DMS114 treated with DMSO at 0.1 percent for 48 hours (cell line): ENCODE measurements around the gene SAE1.

ENCODE experiments used
- DNase-seq: peaks from one replicate; lab custom pipeline; 2025; ENCODE audit not compliant: unreplicated experiment; lab: John Stamatoyannopoulos, UW

Gene SAE1

GRCh38 chr19:47158367-47158791 lies 27.7 kb downstream of the SAE1 start:
- DNase-seq = no peak

- no peak for DNase-seq
These were observed 28.4 kb downstream of the SAE1 start for GRCh38 chr19:47158879-47159503.

- no peak for DNase-seq
These were observed 31.3 kb downstream of the SAE1 start for GRCh38 chr19:47161876-47162489.

GRCh38 chr19:47168065-47168464 lies 37.4 kb downstream of the SAE1 start:
- DNase-seq = no peak

- DNase-seq = no peak
These were observed 42.2 kb downstream of the SAE1 start for GRCh38 chr19:47172666-47173455.

GRCh38 chr19:47176071-47176626 lies 45.5 kb downstream of the SAE1 start:
- no peak for DNase-seq

- no peak for DNase-seq
These were observed 46.0 kb downstream of the SAE1 start for GRCh38 chr19:47176627-47177090.

- no peak for DNase-seq
These were observed 49.1 kb downstream of the SAE1 start for GRCh38 chr19:47179653-47180310.

GRCh38 chr19:47183601-47184000 lies 53.0 kb downstream of the SAE1 start:
- DNase-seq = no peak

GRCh38 chr19:47186446-47187334 lies 56.1 kb downstream of the SAE1 start:
- no peak for DNase-seq

- no peak for DNase-seq
These were observed 56.7 kb downstream of the SAE1 start for GRCh38 chr19:47187335-47187655.

- no peak for DNase-seq
These were observed 57.2 kb downstream of the SAE1 start for GRCh38 chr19:47187797-47188196.

- DNase-seq = no peak
These were observed 57.9 kb downstream of the SAE1 start for GRCh38 chr19:47188507-47189033.

GRCh38 chr19:47190167-47190727 lies 59.6 kb downstream of the SAE1 start:
- no peak for DNase-seq

- DNase-seq = no peak
These were observed 64.8 kb downstream of the SAE1 start for GRCh38 chr19:47195434-47195833.

- DNase-seq = no peak
These were observed 66.5 kb downstream of the SAE1 start for GRCh38 chr19:47197141-47197540.

- no peak for DNase-seq
These were observed 69.9 kb downstream of the SAE1 start for GRCh38 chr19:47200530-47200929.

- DNase-seq = no peak
These were observed 72.6 kb downstream of the SAE1 start for GRCh38 chr19:47203254-47203653.

- DNase-seq = no peak
These were observed 78.9 kb downstream of the SAE1 start for GRCh38 chr19:47209319-47210179.
